ENCODE measurements around the gene KRT38.
A peak's percentile ranks its signal among the peaks of the same experiment; 100 is the strongest.

Gene KRT38

DNA sequence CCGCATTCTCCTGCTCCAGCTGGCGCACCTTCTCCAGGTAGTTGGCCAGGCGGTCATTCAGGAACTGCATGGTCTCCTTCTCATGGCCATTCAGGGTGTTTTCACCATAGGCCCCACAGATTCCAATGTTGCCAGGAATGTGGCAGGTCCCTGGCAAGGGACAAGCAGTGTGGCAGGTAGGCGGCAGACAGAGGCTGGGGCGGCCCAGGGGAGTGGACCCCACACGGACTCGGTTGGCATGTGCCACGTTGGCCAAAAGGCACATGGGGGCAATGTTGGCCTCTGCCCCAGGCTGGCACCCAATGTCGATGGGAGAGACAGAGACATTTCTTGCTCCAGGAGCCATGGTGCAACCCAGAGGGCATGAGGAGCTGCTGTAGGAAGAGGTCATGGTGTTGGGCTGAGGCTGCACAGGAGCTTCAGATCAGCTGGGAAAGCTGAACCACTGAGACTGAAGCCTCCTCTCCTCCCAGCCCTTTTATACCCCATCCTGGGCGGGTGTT lies at the start of gene KRT38:
TSS of gene KRT38 (minus strand) at position 453 of the 503 bp plus-strand sequence. CDS start at position 391, 62 bp downstream.
- DNase-seq: no peak

DNA sequence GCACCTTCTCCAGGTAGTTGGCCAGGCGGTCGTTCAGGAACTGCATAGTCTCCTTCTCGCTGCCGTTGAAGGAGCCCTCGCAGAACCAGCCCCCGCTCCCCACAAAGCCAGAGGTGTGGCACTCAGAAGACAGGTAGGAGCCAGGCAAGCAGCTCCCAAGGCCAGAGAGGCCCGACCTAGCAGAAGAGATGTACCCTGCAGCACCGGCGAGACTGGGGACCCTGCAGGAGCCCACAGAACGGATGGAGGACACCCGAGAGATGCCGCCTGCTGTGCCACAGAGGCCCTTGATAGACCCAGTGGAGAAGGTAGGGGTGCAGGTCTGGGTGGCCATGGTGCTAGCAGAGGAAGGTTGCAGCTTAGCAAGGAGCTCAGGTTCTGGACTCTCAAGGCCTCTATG lies 48.7 kb upstream of the KRT38 start, which contains the start of gene KRT36:
TSS of gene KRT36 (minus strand) at position 380 of the 400 bp plus-strand sequence. CDS start at position 334, 46 bp downstream.
- no peak for DNase-seq

- DNase-seq: peak in 1 of 4 experiments; percentile 10
These were observed 46.2 kb upstream of the KRT38 start for GRCh38 chr17:41486809-41487530.

- DNase-seq: no peak
These were observed 45.5 kb upstream of the KRT38 start for GRCh38 chr17:41486316-41486715.

- no peak for DNase-seq
These were observed 44.4 kb upstream of the KRT38 start for GRCh38 chr17:41484920-41485904.

- no peak for DNase-seq
These were observed 43.4 kb upstream of the KRT38 start for GRCh38 chr17:41483991-41484826.

DNA sequence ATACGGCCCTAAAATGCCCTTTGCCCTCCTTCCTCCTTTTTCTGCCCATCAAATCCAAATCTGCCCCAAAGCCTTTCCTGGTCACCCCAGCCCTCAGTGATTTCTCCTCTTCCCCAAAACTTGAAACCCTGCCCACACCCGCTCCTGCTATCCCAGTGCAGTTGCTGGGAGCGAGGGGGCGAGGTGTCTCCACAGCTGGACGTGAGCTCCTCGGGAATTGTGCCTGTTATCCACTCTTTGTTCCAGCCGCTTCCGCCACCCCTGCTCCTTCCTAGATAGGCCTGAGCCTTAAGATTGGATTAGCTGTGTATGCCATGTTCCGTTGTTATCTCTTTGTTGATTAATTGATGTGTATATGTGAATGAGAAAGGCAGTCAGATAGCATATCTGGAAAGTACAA lies 42.7 kb upstream of the KRT38 start:
- DNase-seq: no peak

GRCh38 chr17:41481036-41481435 lies 40.3 kb upstream of the KRT38 start, which contains the start of gene KRT35:
Gene KRT35 (minus strand): TSS chr17:41481151. CDS start chr17:41481097, 54 bp downstream.
- DNase-seq: no peak

GRCh38 chr17:41480581-41480980 lies 39.8 kb upstream of the KRT38 start:
- DNase-seq: no peak

DNA sequence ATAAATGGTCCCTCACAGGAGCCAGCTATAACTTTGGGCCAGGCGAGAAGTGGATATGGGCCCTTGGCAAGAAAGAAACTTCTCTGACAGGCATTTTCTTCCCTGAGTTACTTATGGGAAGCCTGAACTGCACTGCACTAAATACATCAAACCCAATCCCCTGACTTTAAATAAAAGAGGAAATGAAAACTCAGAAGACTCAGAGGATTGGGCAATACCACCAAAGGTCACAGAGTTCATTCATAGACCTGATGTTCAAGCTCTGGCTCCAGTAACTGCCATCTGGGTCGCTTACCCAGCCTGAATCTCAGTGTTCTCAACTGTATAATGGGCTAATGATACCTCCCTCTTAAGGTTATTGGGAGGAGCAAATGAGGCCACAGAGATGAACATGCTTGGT lies 39.4 kb upstream of the KRT38 start:
- no peak for DNase-seq

- DNase-seq: no peak
These were observed 37.5 kb upstream of the KRT38 start for GRCh38 chr17:41478237-41478636.

- DNase-seq: no peak
These were observed 36.4 kb upstream of the KRT38 start for GRCh38 chr17:41476866-41477815.

- DNase-seq: no peak
These were observed 34.6 kb upstream of the KRT38 start for GRCh38 chr17:41475421-41475820.

DNA sequence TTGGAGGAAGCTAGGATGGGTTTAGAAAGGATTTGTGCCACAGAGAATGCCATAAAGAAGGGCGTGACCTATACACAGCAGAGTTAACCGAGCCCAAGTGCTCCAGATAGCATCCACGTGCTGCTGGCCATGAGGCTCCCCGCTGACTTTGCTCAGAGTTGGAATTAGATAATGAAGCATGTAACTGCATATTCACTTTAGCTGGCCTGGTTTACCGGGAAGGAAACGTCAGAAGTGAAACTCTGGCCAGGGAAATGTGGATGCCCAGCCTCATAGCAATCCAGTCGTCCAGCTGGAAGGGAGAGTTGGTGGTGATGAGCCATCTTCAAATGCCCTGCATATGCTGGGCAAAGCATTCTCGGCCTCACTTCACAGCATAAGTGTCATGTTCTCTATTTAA lies 34.1 kb upstream of the KRT38 start:
- no peak for DNase-seq

GRCh38 chr17:41468346-41468745 lies 27.6 kb upstream of the KRT38 start:
- no peak for DNase-seq

DNA sequence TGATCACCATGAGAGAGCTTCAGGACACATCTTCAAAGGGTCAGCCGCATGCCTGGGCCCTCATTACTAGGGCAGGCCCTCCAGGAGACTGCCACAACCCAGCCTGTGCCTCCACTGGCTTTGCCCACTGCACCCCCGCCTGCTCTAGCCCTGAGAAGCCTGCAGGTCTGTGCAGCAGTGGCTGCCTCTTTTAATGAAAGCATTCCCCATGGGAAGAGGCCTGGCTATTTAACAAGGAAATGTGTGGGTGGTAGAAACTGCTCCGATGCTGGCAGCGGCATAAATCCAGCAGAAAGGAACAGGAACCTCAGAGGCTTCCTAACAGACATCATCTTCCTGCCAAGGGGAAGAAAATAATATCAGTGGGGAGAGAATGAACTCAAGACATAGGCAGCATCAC lies 26.8 kb upstream of the KRT38 start:
- no peak for DNase-seq

GRCh38 chr17:41466988-41467387 lies 26.2 kb upstream of the KRT38 start, which contains the start of gene KRT32:
Gene KRT32 (minus strand): TSS chr17:41467386. CDS start chr17:41467325, 61 bp downstream.
- DNase-seq: no peak

GRCh38 chr17:41464682-41465081 lies 23.9 kb upstream of the KRT38 start:
- DNase-seq: no peak

GRCh38 chr17:41464173-41464572 lies 23.4 kb upstream of the KRT38 start:
- DNase-seq: no peak

- DNase-seq: no peak
These were observed 23.0 kb upstream of the KRT38 start for GRCh38 chr17:41463746-41464145.

GRCh38 chr17:41462705-41463104 lies 21.9 kb upstream of the KRT38 start:
- DNase-seq: no peak

Measured in activated CD4-positive, CD25-positive, alpha-beta regulatory T cell (primary cell).